ENCODE data around the gene IGFBP4.

IGFBP4 gene

GRCh38 chr17:40496634-40497420, 53.6 kb downstream of the IGFBP4 start:
- no peak for TF ChIP-seq TAF1 (IDR thresholded peaks at IDR 0.05; ENCODE audit: low read depth, low read length)
- TF ChIP-seq POLR2A (IDR thresholded peaks at IDR 0.05; ENCODE audit: low read depth, low read length): no peak
- TF ChIP-seq PAX5 (IDR thresholded peaks at IDR 0.05; ENCODE audit: insufficient read depth, low read length, severe bottlenecking): no peak
- TF ChIP-seq POU2F2 (IDR thresholded peaks at IDR 0.05; ENCODE audit: low read depth, low read length): no peak
- no peak for TF ChIP-seq SPI1 (IDR thresholded peaks at IDR 0.05; ENCODE audit: low read depth, low read length)
- TF ChIP-seq POLR2AphosphoS5 (IDR thresholded peaks at IDR 0.05; ENCODE audit: low read depth, low read length): no peak
- FAIRE-seq: no peak
- no peak for DNase-seq (ENCODE audit: insufficient read length, low spot score)

- no peak for DNase-seq (ENCODE audit: insufficient read length, low spot score)
- TF ChIP-seq POLR2A (IDR thresholded peaks at IDR 0.05; ENCODE audit: low read depth, low read length) (no peak), POLR2AphosphoS5 (IDR thresholded peaks at IDR 0.05; ENCODE audit: low read depth, low read length) (no peak), PAX5 (IDR thresholded peaks at IDR 0.05; ENCODE audit: insufficient read depth, low read length, severe bottlenecking) (no peak), POU2F2 (IDR thresholded peaks at IDR 0.05; ENCODE audit: low read depth, low read length) (no peak), TAF1 (IDR thresholded peaks at IDR 0.05; ENCODE audit: low read depth, low read length) (no peak), SPI1 (IDR thresholded peaks at IDR 0.05; ENCODE audit: low read depth, low read length) (no peak)
- no peak for FAIRE-seq
These were observed 54.4 kb downstream of the IGFBP4 start for GRCh38 chr17:40497695-40498094.

GRCh38 chr17:40498281-40499084, 55.2 kb downstream of the IGFBP4 start:
- DNase-seq (ENCODE audit: insufficient read length, low spot score) (no peak), FAIRE-seq (no peak)
- TF ChIP-seq POLR2A (IDR thresholded peaks at IDR 0.05; ENCODE audit: low read depth, low read length) (no peak), TAF1 (IDR thresholded peaks at IDR 0.05; ENCODE audit: low read depth, low read length) (no peak), PAX5 (IDR thresholded peaks at IDR 0.05; ENCODE audit: insufficient read depth, low read length, severe bottlenecking) (no peak), SPI1 (IDR thresholded peaks at IDR 0.05; ENCODE audit: low read depth, low read length) (no peak), POLR2AphosphoS5 (IDR thresholded peaks at IDR 0.05; ENCODE audit: low read depth, low read length) (no peak), POU2F2 (IDR thresholded peaks at IDR 0.05; ENCODE audit: low read depth, low read length) (no peak)

- DNase-seq (ENCODE audit: insufficient read length, low spot score) (no peak), FAIRE-seq (no peak)
These were observed 56.4 kb downstream of the IGFBP4 start for GRCh38 chr17:40499551-40500189.

GRCh38 chr17:40500190-40500589, 56.9 kb downstream of the IGFBP4 start:
- FAIRE-seq (no peak), DNase-seq (ENCODE audit: insufficient read length, low spot score) (no peak)
- TF ChIP-seq POU2F2 (IDR thresholded peaks at IDR 0.05; ENCODE audit: low read depth, low read length) (no peak), TAF1 (IDR thresholded peaks at IDR 0.05; ENCODE audit: low read depth, low read length) (no peak), POLR2AphosphoS5 (IDR thresholded peaks at IDR 0.05; ENCODE audit: low read depth, low read length) (no peak), POLR2A (IDR thresholded peaks at IDR 0.05; ENCODE audit: low read depth, low read length) (no peak), SPI1 (IDR thresholded peaks at IDR 0.05; ENCODE audit: low read depth, low read length) (no peak), PAX5 (IDR thresholded peaks at IDR 0.05; ENCODE audit: insufficient read depth, low read length, severe bottlenecking) (no peak)

More at GRCh38 chr17:40499551-40500189, 56.4 kb downstream of the IGFBP4 start:
- TF ChIP-seq POU2F2 (IDR thresholded peaks at IDR 0.05; ENCODE audit: low read depth, low read length) (no peak), POLR2AphosphoS5 (IDR thresholded peaks at IDR 0.05; ENCODE audit: low read depth, low read length) (no peak), TAF1 (IDR thresholded peaks at IDR 0.05; ENCODE audit: low read depth, low read length) (no peak), POLR2A (IDR thresholded peaks at IDR 0.05; ENCODE audit: low read depth, low read length) (no peak)

GRCh38 chr17:40500709-40501108, 57.5 kb downstream of the IGFBP4 start:
- TF ChIP-seq SPI1 (IDR thresholded peaks at IDR 0.05; ENCODE audit: low read depth, low read length): no peak
- no peak for TF ChIP-seq POLR2AphosphoS5 (IDR thresholded peaks at IDR 0.05; ENCODE audit: low read depth, low read length)
- no peak for TF ChIP-seq POU2F2 (IDR thresholded peaks at IDR 0.05; ENCODE audit: low read depth, low read length)
- no peak for TF ChIP-seq PAX5 (IDR thresholded peaks at IDR 0.05; ENCODE audit: insufficient read depth, low read length, severe bottlenecking)
- TF ChIP-seq POLR2A (IDR thresholded peaks at IDR 0.05; ENCODE audit: low read depth, low read length): no peak
- TF ChIP-seq TAF1 (IDR thresholded peaks at IDR 0.05; ENCODE audit: low read depth, low read length): no peak
- DNase-seq (ENCODE audit: insufficient read length, low spot score) (no peak), FAIRE-seq (no peak)

GRCh38 chr17:40501499-40501911, 58.3 kb downstream of the IGFBP4 start, which contains the start of gene TNS4:
Gene TNS4 (minus strand): TSS chr17:40501623. CDS start chr17:40496425, 5,198 bp downstream.
- no peak for FAIRE-seq
- TF ChIP-seq PAX5 (IDR thresholded peaks at IDR 0.05; ENCODE audit: insufficient read depth, low read length, severe bottlenecking) (no peak), POLR2AphosphoS5 (IDR thresholded peaks at IDR 0.05; ENCODE audit: low read depth, low read length) (no peak), POLR2A (IDR thresholded peaks at IDR 0.05; ENCODE audit: low read depth, low read length) (no peak), POU2F2 (IDR thresholded peaks at IDR 0.05; ENCODE audit: low read depth, low read length) (no peak), TAF1 (IDR thresholded peaks at IDR 0.05; ENCODE audit: low read depth, low read length) (no peak), SPI1 (IDR thresholded peaks at IDR 0.05; ENCODE audit: low read depth, low read length) (no peak)
- no peak for DNase-seq (ENCODE audit: insufficient read length, low spot score)

GRCh38 chr17:40502716-40503115, 59.5 kb downstream of the IGFBP4 start:
- FAIRE-seq (no peak), DNase-seq (ENCODE audit: insufficient read length, low spot score) (no peak)
- no peak for TF ChIP-seq TAF1 (IDR thresholded peaks at IDR 0.05; ENCODE audit: low read depth, low read length)
- no peak for TF ChIP-seq PAX5 (IDR thresholded peaks at IDR 0.05; ENCODE audit: insufficient read depth, low read length, severe bottlenecking)
- no peak for TF ChIP-seq POLR2AphosphoS5 (IDR thresholded peaks at IDR 0.05; ENCODE audit: low read depth, low read length)
- no peak for TF ChIP-seq POU2F2 (IDR thresholded peaks at IDR 0.05; ENCODE audit: low read depth, low read length)
- no peak for TF ChIP-seq POLR2A (IDR thresholded peaks at IDR 0.05; ENCODE audit: low read depth, low read length)
- TF ChIP-seq SPI1 (IDR thresholded peaks at IDR 0.05; ENCODE audit: low read depth, low read length): no peak

Measured in GM12891 (cell line).